CD4-positive, alpha-beta T cell treated with Interleukin-6 at 100 ng/mL for 8 hours (primary cell): ENCODE measurements around the gene DCANP1.
A peak's percentile ranks its signal among the peaks of the same experiment; 100 is the strongest.

Experiments used
- DNase-seq: peaks from one replicate; pipeline ENCODE4 v3.0.0-alpha.2; 2020; ENCODE audit warnings: mixed read lengths, low spot score

Gene DCANP1

GRCh38 chr5:135441350-135441831, 5.8 kb downstream of the DCANP1 start:
- DNase-seq: no peak

- DNase-seq: no peak
Observed at GRCh38 chr5:135440916-135441315, 6.2 kb downstream of the DCANP1 start.

GRCh38 chr5:135439231-135440205, 7.6 kb downstream of the DCANP1 start:
- no peak for DNase-seq

DNA sequence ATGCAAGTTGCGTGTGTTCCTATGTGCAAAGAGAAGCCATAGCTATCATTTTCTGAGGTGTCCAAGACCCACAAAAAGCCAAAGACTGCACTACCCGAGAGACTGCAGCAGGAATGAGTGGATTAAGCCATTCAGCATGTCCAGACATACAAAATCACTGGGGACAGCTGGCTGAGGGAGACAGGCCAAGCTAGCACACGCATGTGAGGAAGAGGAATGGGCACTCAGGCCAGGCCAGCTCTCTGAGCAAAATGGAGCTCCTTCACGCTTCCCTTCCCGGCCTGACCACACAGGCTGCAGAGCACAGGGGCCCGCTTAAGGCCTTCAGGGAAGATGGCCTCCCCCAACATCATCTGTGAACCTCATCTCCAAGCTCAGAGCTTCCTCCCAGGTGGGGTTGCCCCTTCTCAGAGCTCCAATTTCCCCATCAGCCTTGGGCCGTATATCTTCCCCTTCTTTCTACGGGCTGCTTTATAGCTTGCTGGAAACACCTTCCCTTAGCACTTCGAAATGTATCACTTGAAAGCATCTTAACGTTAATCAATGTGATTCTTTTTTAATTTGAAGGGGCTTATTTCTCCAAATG, 8.4 kb downstream of the DCANP1 start:
- no peak for DNase-seq

- DNase-seq: no peak
Observed at GRCh38 chr5:135437796-135438560, 9.2 kb downstream of the DCANP1 start.

DNA sequence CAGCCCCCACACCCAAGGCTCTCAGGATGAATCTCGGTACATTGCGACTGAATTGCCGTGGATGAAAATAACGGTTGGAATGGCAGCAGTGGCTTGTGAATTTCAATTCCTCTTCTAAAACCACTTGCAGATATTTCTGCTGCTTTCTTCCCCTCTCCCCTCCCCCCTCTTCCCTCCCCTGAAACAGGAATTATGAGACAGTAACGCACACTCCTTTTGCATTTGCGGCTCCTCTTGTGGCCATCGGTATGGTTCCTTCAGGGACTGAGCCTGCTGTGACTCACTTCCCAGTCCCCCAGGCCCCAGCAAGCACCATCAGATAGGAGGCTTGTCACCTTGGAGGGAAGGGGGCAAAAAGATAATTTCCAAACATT, 9.7 kb downstream of the DCANP1 start:
- no peak for DNase-seq

DNA sequence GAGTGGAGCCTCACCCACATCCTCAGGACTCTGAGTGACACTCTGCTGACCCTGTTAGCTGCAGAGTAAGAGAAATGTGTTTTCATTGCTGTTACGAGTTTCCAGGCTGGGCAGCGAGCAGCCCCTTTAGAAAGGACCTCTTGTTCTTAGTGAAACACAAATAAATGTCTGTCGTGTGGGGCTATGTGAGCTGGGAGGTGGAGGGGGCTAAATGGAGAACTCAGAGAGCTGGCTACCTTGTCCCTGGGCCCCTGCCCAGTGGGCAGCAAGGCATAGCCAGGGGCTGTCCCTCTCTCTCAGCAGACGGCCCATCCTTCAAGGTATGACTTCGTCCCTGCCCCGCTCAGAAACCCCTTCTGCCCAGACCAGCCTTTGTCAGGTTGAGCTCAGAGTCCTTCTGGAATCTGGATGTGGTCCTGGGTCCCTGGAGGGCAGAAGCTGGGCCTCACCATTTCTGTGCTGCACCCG, 10.2 kb downstream of the DCANP1 start:
- no peak for DNase-seq

GRCh38 chr5:135435467-135436330, 11.4 kb downstream of the DCANP1 start:
- DNase-seq: no peak

DNA sequence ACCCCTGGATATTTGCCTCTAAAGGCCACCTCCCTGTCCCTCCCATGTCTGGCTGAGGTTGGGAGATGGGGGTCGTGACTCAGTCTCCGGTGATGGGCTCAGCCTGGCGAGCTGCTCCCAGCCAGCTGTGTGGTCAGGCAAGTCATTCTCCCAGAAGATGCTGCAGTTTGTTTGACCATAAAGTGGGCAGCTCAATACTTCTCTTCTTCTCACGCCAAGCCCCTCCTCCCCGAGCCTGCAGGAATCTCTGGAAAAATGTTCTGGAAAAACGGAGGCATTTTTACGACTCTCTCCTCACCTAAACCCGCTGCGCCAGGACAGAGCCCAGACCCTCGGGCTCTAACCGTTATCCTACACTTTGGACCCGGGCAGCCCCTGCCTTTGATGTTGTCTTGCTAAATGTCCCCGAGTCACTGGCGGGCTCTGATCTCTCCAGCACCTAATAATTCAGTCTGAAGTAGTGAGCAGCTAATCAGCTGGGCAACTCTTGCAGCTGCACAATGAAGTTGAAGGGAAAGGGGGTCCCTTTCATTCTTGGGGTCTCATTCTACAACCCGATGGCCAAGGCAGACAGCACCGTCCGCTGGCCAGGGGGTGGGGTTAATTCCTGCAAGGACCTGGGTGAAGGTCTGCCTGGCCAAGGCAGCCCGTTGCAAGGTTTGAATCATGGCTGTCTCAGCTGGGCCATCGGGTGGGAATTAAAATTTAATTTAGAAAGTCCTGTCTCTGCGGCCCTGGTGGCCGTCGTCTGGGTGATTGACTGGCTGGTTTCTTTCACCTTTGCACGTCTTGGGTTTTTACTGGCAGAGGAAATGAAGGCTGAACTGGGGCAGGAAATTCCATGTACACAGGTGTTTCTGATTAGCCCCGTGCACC, 12.3 kb downstream of the DCANP1 start:
- DNase-seq: no peak

DNA sequence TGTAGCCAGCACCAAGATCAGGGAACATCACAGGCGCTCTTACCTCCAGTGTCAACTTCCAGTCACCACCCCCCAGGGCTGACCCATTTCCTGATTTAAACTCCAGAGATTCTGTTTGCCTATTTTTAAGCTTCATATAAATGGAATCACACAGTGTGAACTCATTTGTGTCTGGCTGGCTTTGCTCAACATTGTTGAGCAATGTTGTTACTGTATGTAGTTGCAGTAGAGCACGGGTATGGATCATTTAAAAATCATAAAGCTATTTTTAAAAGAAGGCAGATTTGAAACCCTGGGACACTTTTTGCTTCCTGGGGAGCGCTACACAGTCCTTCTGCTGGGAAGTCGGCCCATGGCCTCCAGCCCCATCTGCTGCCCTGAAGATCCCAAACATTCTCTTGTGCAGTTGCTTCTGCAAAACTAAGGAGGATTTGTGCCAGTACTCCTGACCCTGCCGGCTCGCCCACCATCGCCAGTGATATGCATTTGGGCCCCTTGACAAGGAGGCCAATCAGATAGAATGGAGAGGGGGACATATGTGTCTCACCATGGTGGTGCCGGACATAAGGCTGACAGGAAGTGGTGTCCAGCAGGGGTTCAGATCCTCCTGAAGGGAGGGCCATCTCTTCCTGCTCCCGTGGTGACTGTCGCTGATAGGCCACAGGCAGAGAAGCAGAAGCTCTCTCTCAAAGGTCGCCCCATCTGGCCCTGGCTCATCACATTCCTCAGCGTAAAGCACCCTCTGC, 13.3 kb downstream of the DCANP1 start:
- DNase-seq: no peak

- no peak for DNase-seq
Observed at GRCh38 chr5:135432113-135432512, 15.0 kb downstream of the DCANP1 start.

- no peak for DNase-seq
Observed at GRCh38 chr5:135430135-135430437, 17.1 kb downstream of the DCANP1 start.

GRCh38 chr5:135429301-135430134, 17.6 kb downstream of the DCANP1 start:
- no peak for DNase-seq

DNA sequence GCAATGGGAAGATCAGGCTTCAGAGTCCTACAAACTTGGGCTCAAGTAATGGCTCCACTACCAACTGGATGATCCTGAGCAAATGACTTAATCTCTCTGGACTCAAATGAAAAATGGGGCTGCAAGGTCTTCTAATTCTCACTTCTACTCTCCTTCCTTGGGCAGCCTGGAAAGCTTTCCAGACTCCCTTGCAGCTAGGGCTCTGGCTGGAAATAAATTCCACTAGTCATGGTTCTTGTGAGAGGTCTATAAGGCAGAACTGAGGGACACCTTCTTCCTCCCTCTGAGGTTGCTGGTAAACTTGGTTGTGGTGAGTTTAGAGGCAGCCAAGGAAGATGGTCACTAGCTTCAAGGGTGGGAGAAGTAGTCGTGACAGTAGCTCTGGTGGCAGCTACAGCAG, 18.6 kb downstream of the DCANP1 start:
- no peak for DNase-seq

- DNase-seq: peak; percentile 25
Observed at GRCh38 chr5:135426102-135427082, 20.8 kb downstream of the DCANP1 start.

- DNase-seq: no peak
Observed at GRCh38 chr5:135425641-135426040, 21.5 kb downstream of the DCANP1 start.

GRCh38 chr5:135423846-135424168, 23.3 kb downstream of the DCANP1 start:
- no peak for DNase-seq
